Right cardiac atrium (tissue), 5 donors: Measurements from ENCODE around the gene OR9A4. TPM values are rescaled to one million over a fixed set of nuclear protein-coding genes. Genes with fewer than 3 reads are reported as not detected.
"Not testable (repeated sequence)": the region's sequence is repeated elsewhere in the genome, so short reads cannot be mapped to it uniquely, and the experiment has no call there.

Experiments
- ATAC-seq, 2 donors: fragments of 200-7000 bp; cut with Tn5 transposase; one replicate each; pipeline versions ENCODE4 v1.8.0 to v1.9.1; 2020; ENCODE audit warnings: moderate library complexity in 2 of 2, mild to moderate bottlenecking in 1 of 2
- DNase-seq, 3 donors: peaks; one replicate each; pipeline ENCODE4 v3.0.0-alpha.2; 2020
- H3K27ac ChIP-seq: one replicate; pipeline ENCODE4 v1.5.1; 2013; ENCODE audit warnings: mild to moderate bottlenecking, low read length, control low read depth, moderate library complexity
- H3K27me3 ChIP-seq: one replicate; pipeline ENCODE4 v1.6.1; 2013; ENCODE audit not compliant: control insufficient read depth, insufficient read depth
- H3K4me1 ChIP-seq: one replicate; pipeline ENCODE4 v1.6.1; 2013; ENCODE audit warnings: low read length; ENCODE audit not compliant: control insufficient read depth, insufficient read depth
- H3K4me3 ChIP-seq: one replicate; pipeline ENCODE4 v1.5.1; 2013; ENCODE audit warnings: low read length, control low read depth
- H3K9me3 ChIP-seq: one replicate; pipeline ENCODE4 v1.6.1; 2013; ENCODE audit warnings: low read length; ENCODE audit not compliant: control insufficient read depth
- WGBS: extraction: QIAGEN DNeasy Blood & Tissue Kit; methylation state at CpG from one replicate; pipeline ENCODE4 v1.1.7; 2013; 5-methylcytosine and 5-hydroxymethylcytosine counted together
- intact Hi-C, 4 donors: fragments of 100-400 bp; cut with DNase I; formaldehyde crosslinking; loops; one replicate each; pipeline versions ENCODE4 v1.11.0 to v1.14.0; 2022 to 2023
- polyA plus RNA-seq: library from polyadenylated mRNA; stranded (reverse); fragments of 200-250 nt; gene quantifications from one replicate; pipeline ENCODE4 v1.2.3, GENCODE V29; 2013
- total RNA-seq, 4 donors: library from RNA; stranded (reverse); fragmentation: NEBNext Ultra II Directional; extraction: Animal tissue kit (Norgen Biotek cat#: 25700); gene quantifications; one replicate each; pipeline ENCODE4 v1.2.1, GENCODE V29; 2021
- donor health status: healthy with polysubstance abuse.
- donor health status: DM: no; HTN: yes; CAD: no.
- donor health status: DM: no; HTN: no; CAD: no.
- donor health status: DM: no; HTN: yes; CAD: no; lungs with severe emphysema.
- donor health status: DM: yes; HTN: yes; CAD: no.

Gene OR9A4
- total and polyA plus RNA-seq, 5 donors = 0.20 TPM; not detected in 4

- DNase-seq, ATAC-seq, H3K27ac ChIP-seq, H3K9me3 ChIP-seq, H3K4me3 ChIP-seq, intact Hi-C loops, H3K27me3 ChIP-seq, H3K4me1 ChIP-seq: not testable (repeated sequence)
- WGBS = 87% methylated on average over 3 of the region's 3 CpGs
These were observed 16.8 kb upstream of the OR9A4 start for GRCh38 chr7:141899366-141899765.

- no peak overlapping the region for H3K4me3 ChIP-seq
- WGBS = 74% methylated on average over 4 of the region's 4 CpGs
- no peaks in the 10 kb centered on the region for H3K9me3 ChIP-seq
- DNase-seq = no peak
- H3K27ac ChIP-seq = no peak overlapping the region
- no peak for ATAC-seq
- intact Hi-C loops = no loop called here
- H3K27me3 ChIP-seq = no peaks in the 10 kb centered on the region
- H3K4me1 ChIP-seq = no peaks in the 10 kb centered on the region
These were observed 9.9 kb upstream of the OR9A4 start for GRCh38 chr7:141906285-141906684.

GRCh38 chr7:141911391-141911790 lies 4.8 kb upstream of the OR9A4 start:
- DNase-seq (no peak), ATAC-seq (no peak)
- Histone ChIP-seq H3K27me3 (no peaks in the 10 kb centered on the region), H3K4me1 (no peaks in the 10 kb centered on the region), H3K9me3 (no peaks in the 10 kb centered on the region), H3K27ac (no peak overlapping the region), H3K4me3 (no peak overlapping the region)
- intact Hi-C loops = no loop called here

GRCh38 chr7:141915565-141915964 lies 634 bp upstream of the OR9A4 start:
- H3K27ac ChIP-seq = no peak overlapping the region
- intact Hi-C loops = no loop called here
- no peak for DNase-seq
- H3K4me3 ChIP-seq = no peak overlapping the region
- 70% methylated on average over 2 of the region's 2 CpGs for WGBS
- H3K27me3 ChIP-seq = no peaks in the 10 kb centered on the region
- H3K9me3 ChIP-seq = no peaks in the 10 kb centered on the region
- no peak for ATAC-seq
- no peaks in the 10 kb centered on the region for H3K4me1 ChIP-seq

DNA sequence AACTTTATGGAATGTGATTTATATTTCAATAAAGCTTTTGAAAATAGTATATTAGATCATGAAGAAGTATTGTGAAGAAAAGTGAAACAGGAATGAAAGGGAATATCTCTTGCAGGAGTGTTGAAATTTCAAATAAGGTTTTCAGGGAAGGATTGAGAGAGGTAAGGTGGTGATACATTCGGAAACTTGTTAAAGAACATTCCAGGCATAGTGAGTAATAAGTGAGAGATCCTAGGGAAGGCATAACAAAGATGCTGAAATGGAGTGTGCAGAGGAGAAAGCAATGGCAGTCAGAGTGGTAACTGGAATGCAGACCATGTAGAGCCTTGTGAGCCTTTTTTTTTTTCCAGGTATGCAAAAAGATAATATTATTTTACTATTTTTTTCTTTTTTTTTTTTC lies 4.1 kb downstream of the OR9A4 start:
- no peaks in the 10 kb centered on the region for H3K4me1 ChIP-seq
- H3K27ac ChIP-seq = no peak overlapping the region
- 62% methylated on average over 1 of the region's 1 CpG for WGBS
- intact Hi-C loops = no loop called here
- no peak for DNase-seq
- no peak for ATAC-seq
- no peak overlapping the region for H3K4me3 ChIP-seq
- no peaks in the 10 kb centered on the region for H3K9me3 ChIP-seq
- H3K27me3 ChIP-seq = no peaks in the 10 kb centered on the region

GRCh38 chr7:141928146-141928844 lies 12.1 kb downstream of the OR9A4 start:
- intact Hi-C loops = no loop called here
- Histone ChIP-seq H3K27me3 (no peaks in the 10 kb centered on the region), H3K9me3 (no peaks in the 10 kb centered on the region), H3K27ac (no peak overlapping the region), H3K4me3 (no peak overlapping the region), H3K4me1 (no peaks in the 10 kb centered on the region)
- no peak for ATAC-seq
- 76% methylated on average over 2 of the region's 2 CpGs for WGBS
- no peak for DNase-seq

GRCh38 chr7:141928845-141929195 lies 12.6 kb downstream of the OR9A4 start:
- DNase-seq (no peak), ATAC-seq (no peak)
- no peaks in the 10 kb centered on the region for H3K27me3 ChIP-seq
- no peak overlapping the region for H3K27ac ChIP-seq
- 76% methylated on average over 3 of the region's 3 CpGs for WGBS
- no peaks in the 10 kb centered on the region for H3K4me1 ChIP-seq
- H3K9me3 ChIP-seq = no peaks in the 10 kb centered on the region
- intact Hi-C loops = no loop called here
- no peak overlapping the region for H3K4me3 ChIP-seq

- intact Hi-C loops = no loop called here
- no peak overlapping the region for H3K4me3 ChIP-seq
- no peaks in the 10 kb centered on the region for H3K27me3 ChIP-seq
- 73% methylated on average over 5 of the region's 5 CpGs for WGBS
- no peak overlapping the region for H3K27ac ChIP-seq
- H3K9me3 ChIP-seq = no peaks in the 10 kb centered on the region
- DNase-seq (no peak), ATAC-seq (no peak)
- no peaks in the 10 kb centered on the region for H3K4me1 ChIP-seq
These were observed 14.0 kb downstream of the OR9A4 start for GRCh38 chr7:141930211-141930610.

- DNase-seq (no peak), ATAC-seq (no peak)
- Histone ChIP-seq H3K4me3 (no peak overlapping the region), H3K27me3 (no peaks in the 10 kb centered on the region), H3K9me3 (peaks cover 2% of the 10 kb centered on the region), H3K4me1 (no peaks in the 10 kb centered on the region), H3K27ac (no peak overlapping the region)
- intact Hi-C loops = no loop called here
- WGBS = 76% methylated on average over 3 of the region's 3 CpGs
These were observed 24.9 kb downstream of the OR9A4 start for GRCh38 chr7:141941075-141941474.

DNA sequence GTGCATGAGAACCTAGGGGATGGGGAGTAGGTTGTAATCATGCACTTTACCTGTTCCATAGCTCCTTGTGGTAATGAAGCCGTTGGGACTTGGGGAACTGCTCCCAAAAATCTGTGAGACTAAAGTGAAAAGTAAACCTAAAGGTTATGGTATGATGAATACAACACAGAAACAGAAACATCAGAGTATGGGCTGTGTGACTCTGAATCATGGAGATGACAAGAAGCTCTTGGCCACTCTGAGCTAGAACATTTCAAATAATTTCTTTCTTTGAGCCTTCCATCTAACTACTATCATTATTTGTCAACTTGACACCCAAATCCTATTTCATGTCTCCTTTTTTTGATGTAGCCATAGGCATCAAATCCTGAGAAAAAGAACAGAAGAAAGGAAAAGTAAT lies 27.6 kb downstream of the OR9A4 start:
- Histone ChIP-seq H3K4me3 (no peak overlapping the region), H3K27me3 (no peaks in the 10 kb centered on the region), H3K4me1 (no peaks in the 10 kb centered on the region), H3K27ac (no peak overlapping the region), H3K9me3 (no peaks in the 10 kb centered on the region)
- DNase-seq (no peak), ATAC-seq (no peak)
- intact Hi-C loops = no loop called here
- 69% methylated on average over 1 of the region's 1 CpG for WGBS

DNA sequence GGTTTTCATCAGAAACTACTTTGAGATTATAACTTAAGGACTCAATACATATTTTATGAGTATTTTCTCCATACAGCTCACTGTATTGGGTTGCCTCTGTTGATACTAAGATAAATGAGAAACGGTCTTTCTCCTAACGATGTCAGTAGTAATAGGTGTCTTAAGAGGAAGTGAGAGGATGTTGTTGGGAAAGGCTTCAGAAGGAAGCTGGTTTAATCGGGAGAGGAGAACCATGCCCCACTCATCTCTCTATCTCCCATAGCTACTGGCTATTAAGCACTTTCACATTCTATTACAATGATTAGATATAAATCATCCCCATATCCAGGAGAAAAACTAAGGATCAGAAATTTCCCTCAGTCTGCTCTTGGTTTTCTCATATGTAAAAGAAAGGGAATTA lies 28.6 kb downstream of the OR9A4 start:
- Histone ChIP-seq H3K4me3 (no peak overlapping the region), H3K27me3 (no peaks in the 10 kb centered on the region), H3K4me1 (no peaks in the 10 kb centered on the region), H3K27ac (no peak overlapping the region), H3K9me3 (no peaks in the 10 kb centered on the region)
- ATAC-seq = no peak
- no peak for DNase-seq
- intact Hi-C loops = no loop called here
- WGBS = 79% methylated on average over 3 of the region's 3 CpGs

- 48% methylated on average over 3 of the region's 3 CpGs for WGBS
- Histone ChIP-seq H3K27ac (no peak overlapping the region), H3K9me3 (no peaks in the 10 kb centered on the region), H3K4me3 (no peak overlapping the region), H3K4me1 (no peaks in the 10 kb centered on the region), H3K27me3 (no peaks in the 10 kb centered on the region)
- no peak for ATAC-seq
- no peak for DNase-seq
- intact Hi-C loops = no loop called here
These were observed 29.2 kb downstream of the OR9A4 start for GRCh38 chr7:141945356-141945755.
